ENCODE results near the gene B3GNT9. TPM values are rescaled to one million over a fixed set of nuclear protein-coding genes. Genes with fewer than 3 reads are reported as not detected.

The B3GNT9 gene
- total and polyA plus RNA-seq, 11 donors: 6.4 to 17.5 (median 11.9) TPM

DNA sequence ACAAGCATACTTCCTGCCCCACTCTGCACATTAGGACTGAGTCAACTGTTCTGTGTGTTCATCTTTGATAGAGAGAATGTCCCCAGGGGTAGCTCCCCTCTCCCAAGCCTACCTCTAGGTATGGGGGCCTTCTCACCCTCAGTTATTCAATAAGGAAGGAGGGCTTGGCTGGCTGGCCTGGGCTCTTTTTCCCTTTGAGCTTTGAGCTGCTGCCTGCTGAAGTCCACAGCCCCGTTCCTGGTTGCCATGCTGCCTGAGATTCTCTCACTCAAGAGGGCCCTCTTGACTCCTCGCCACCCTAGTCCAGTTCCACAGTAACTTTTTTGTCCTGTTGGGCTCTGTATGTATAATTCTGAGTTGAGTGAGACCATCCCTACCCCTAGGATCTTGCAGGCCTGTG, 5.1 kb downstream of the B3GNT9 start:
- TF ChIP-seq, protein P1, sequence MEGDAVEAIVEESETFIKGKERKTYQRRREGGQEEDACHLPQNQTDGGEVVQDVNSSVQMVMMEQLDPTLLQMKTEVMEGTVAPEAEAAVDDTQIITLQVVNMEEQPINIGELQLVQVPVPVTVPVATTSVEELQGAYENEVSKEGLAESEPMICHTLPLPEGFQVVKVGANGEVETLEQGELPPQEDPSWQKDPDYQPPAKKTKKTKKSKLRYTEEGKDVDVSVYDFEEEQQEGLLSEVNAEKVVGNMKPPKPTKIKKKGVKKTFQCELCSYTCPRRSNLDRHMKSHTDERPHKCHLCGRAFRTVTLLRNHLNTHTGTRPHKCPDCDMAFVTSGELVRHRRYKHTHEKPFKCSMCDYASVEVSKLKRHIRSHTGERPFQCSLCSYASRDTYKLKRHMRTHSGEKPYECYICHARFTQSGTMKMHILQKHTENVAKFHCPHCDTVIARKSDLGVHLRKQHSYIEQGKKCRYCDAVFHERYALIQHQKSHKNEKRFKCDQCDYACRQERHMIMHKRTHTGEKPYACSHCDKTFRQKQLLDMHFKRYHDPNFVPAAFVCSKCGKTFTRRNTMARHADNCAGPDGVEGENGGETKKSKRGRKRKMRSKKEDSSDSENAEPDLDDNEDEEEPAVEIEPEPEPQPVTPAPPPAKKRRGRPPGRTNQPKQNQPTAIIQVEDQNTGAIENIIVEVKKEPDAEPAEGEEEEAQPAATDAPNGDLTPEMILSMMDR (IDR thresholded peaks at IDR 0.05): no peak
- no peak for TF ChIP-seq POLR2A (IDR thresholded peaks at IDR 0.05)
- Histone ChIP-seq H3K9me3 (no peaks in the 10 kb centered on the region), H3K27ac (no peak overlapping the region), H3K27me3 (peaks cover 0 to 10% (median 0%) of the 10 kb centered on the region in 9 donors), H3K4me3 (no peak overlapping the region), H3K36me3 (peaks cover 0 to 86% (median 77%) of the 10 kb centered on the region in 9 donors), H3K4me1 (peaks cover 0 to 11% (median 0%) of the 10 kb centered on the region in 12 donors)
- intact Hi-C loops (cut with DNase I): no loop called here
- WGBS, 4 donors: 86 to 92% (median 89%) methylated on average over 2 of the region's 2 CpGs
- DNase-seq: no peak
- ATAC-seq: no peak

DNA sequence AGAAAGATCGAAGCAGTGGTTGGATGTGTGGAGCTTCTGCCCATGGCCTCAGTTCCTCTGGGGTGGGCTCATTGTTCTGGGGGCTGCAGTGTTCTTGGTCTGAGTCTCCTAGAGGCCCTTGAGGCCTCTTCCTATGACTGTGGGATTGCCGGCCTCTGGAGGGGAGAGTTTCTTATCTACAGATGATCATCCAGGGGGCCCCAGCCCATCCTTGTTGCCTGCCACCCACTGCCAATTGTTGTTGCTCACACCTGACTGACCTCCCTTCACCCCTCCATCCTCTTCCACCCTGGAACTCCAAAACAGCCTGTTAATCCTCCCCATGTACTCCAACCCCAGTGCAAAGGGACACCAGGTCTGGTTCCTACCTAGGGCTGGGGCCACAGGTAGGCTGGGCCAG, 5.9 kb downstream of the B3GNT9 start:
- Histone ChIP-seq H3K9me3 (no peaks in the 10 kb centered on the region), H3K27ac (no peak overlapping the region), H3K4me3 (no peak overlapping the region), H3K4me1 (peaks cover 0 to 3% (median 0%) of the 10 kb centered on the region in 12 donors), H3K27me3 (peaks cover 0 to 2% (median 0%) of the 10 kb centered on the region in 9 donors), H3K36me3 (peaks cover 0 to 94% (median 85%) of the 10 kb centered on the region in 9 donors)
- intact Hi-C loops (cut with DNase I): no loop called here
- TF ChIP-seq, protein P1 (IDR thresholded peaks at IDR 0.05): no peak
- no peak for TF ChIP-seq POLR2A (IDR thresholded peaks at IDR 0.05)
- ATAC-seq: no peak
- DNase-seq: no peak
- WGBS, 4 donors: 84 to 94% (median 92%) methylated on average over 2 of the region's 2 CpGs

DNA sequence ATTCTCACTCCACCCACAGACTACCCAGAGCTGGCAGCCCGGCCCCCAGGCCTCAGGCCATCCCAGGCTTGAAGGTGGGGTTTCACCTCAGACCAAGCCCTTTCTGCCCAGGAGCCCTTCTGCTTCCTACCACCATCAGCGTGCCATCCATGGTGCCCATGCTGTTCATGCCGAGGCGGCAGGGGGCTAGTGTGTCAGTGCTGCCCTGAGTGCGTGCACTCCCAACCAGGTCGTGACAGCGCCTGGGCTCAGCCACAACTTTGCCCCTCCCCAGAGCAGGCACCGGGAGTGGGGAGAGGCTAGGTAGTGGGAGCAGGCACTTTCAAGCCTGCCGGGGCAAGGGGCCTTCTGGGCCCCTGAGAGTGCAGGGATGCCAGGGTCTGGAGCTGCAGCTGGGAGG, 8.5 kb downstream of the B3GNT9 start:
- H3K9me3 ChIP-seq: no peaks in the 10 kb centered on the region
- H3K4me3 ChIP-seq: no peak overlapping the region
- no peaks in the 10 kb centered on the region for H3K27me3 ChIP-seq
- peaks cover 0 to 100% (median 96%) of the 10 kb centered on the region in 9 donors for H3K36me3 ChIP-seq
- DNase-seq (no peak), ATAC-seq (no peak)
- 88 to 93% (median 93%) methylated on average over 9 of the region's 9 CpGs; no CpG with 5 or more reads in 1 of the 4 donors for WGBS, 4 donors
- TF ChIP-seq POLR2A (IDR thresholded peaks at IDR 0.05): no peak
- TF ChIP-seq, protein P1 (IDR thresholded peaks at IDR 0.05): no peak
- H3K4me1 ChIP-seq: no peaks in the 10 kb centered on the region
- intact Hi-C loops (cut with DNase I): no loop called here
- no peak overlapping the region for H3K27ac ChIP-seq

DNA sequence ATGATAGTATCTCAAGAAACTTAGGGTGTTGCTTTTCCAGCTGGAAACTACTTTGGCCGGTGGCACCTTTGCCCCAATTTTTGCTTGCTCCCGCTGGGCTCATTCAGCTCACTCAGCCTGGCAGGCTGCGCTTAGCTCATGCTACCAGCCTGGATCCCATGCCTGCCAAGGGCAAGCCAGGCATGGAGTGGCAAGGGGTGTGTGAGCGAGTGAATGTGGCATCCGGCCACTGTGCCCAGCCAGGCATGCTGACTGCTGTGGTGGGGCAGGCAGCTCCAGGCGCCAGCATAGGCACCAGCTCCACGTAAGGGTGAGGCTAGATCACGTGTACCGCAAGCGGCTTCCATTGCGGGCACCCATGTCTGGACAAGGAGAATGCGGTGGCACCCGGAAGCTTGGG, 9.4 kb downstream of the B3GNT9 start:
- TF ChIP-seq, protein P1 (IDR thresholded peaks at IDR 0.05): no peak
- no peak for TF ChIP-seq POLR2A (IDR thresholded peaks at IDR 0.05)
- intact Hi-C loops (cut with DNase I): no loop called here
- H3K27me3 ChIP-seq: no peaks in the 10 kb centered on the region
- no peak overlapping the region for H3K27ac ChIP-seq
- ATAC-seq: peak in 2 of 4 donors; percentile 33 to 50
- no peak overlapping the region for H3K4me3 ChIP-seq
- DNase-seq: no peak
- H3K4me1 ChIP-seq: no peaks in the 10 kb centered on the region
- WGBS, 4 donors: 96 to 98% (median 98%) methylated on average over 12 to 13 of the region's 13 CpGs
- peaks cover 0 to 100% (median 97%) of the 10 kb centered on the region in 9 donors for H3K36me3 ChIP-seq
- no peaks in the 10 kb centered on the region for H3K9me3 ChIP-seq

Data from heart left ventricle (tissue), 16 donors.